Measurements from ENCODE around the gene STAG3.

The STAG3 gene

DNA sequence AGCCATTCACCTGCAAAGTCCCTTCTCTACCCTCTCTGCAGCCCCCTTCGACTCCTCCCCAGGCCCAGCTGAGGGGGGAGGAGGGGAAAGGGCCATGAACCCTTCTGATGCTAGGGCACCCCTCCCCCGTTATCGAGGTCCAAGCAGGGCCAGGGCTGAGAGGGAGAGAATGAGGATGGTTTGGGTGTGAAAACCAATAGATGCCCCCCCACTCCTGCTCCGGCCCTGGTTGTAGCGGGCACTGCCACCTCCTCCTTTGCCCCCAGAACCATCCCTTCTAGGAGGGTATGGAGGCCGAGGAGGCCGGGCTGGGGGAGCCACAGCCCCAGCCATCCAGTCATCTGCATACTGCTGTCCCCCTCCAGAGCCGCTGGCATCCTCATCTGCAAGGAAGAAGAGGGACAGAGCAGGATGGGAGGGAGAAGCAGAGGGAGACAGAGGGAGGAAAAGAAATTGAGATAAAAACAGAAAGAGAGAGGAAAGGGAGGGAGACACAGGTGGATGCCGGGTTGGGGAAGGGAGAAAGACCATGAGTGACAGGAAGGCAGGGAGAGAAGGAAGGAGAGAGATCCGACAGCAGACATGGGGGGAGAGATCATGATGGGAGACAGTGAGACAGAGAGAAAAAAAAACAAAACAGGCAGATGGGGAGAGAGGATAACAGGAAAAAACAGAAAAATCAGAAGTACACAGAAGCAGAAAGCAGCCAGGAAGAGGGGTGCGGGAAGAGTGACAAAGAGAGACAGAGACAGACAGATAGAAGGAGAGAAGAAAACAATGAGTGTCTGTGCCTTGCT, 7.4 kb upstream of the STAG3 start:
- DNase-seq (ENCODE audit: low read depth), result no peak
- TF ChIP-seq, protein P1, sequence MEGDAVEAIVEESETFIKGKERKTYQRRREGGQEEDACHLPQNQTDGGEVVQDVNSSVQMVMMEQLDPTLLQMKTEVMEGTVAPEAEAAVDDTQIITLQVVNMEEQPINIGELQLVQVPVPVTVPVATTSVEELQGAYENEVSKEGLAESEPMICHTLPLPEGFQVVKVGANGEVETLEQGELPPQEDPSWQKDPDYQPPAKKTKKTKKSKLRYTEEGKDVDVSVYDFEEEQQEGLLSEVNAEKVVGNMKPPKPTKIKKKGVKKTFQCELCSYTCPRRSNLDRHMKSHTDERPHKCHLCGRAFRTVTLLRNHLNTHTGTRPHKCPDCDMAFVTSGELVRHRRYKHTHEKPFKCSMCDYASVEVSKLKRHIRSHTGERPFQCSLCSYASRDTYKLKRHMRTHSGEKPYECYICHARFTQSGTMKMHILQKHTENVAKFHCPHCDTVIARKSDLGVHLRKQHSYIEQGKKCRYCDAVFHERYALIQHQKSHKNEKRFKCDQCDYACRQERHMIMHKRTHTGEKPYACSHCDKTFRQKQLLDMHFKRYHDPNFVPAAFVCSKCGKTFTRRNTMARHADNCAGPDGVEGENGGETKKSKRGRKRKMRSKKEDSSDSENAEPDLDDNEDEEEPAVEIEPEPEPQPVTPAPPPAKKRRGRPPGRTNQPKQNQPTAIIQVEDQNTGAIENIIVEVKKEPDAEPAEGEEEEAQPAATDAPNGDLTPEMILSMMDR (IDR thresholded peaks at IDR 0.05; ENCODE audit: low read length, missing control alignments), result no peak
- H3K4me3 ChIP-seq (replicated peaks; ENCODE audit: low read depth, low read length), result no peak overlapping the region

GRCh38 chr7:100171087-100171681, 6.5 kb upstream of the STAG3 start:
- no peak overlapping the region for H3K4me3 ChIP-seq (replicated peaks; ENCODE audit: low read depth, low read length)
- DNase-seq (ENCODE audit: low read depth), result no peak

GRCh38 chr7:100171840-100172239, 5.9 kb upstream of the STAG3 start:
- no peak for DNase-seq (ENCODE audit: low read depth)
- no peak overlapping the region for H3K4me3 ChIP-seq (replicated peaks; ENCODE audit: low read depth, low read length)
- TF ChIP-seq, protein P1 (IDR thresholded peaks at IDR 0.05; ENCODE audit: low read length, missing control alignments), result no peak

More at GRCh38 chr7:100171087-100171681, 6.5 kb upstream of the STAG3 start:
- TF ChIP-seq, protein P1 (IDR thresholded peaks at IDR 0.05; ENCODE audit: low read length, missing control alignments), result no peak

- no peak for DNase-seq (ENCODE audit: low read depth)
- H3K4me3 ChIP-seq (replicated peaks; ENCODE audit: low read depth, low read length), result no peak overlapping the region
- TF ChIP-seq, protein P1 (IDR thresholded peaks at IDR 0.05; ENCODE audit: low read length, missing control alignments), result no peak
Measured at GRCh38 chr7:100173806-100174495, 3.8 kb upstream of the STAG3 start.

DNA sequence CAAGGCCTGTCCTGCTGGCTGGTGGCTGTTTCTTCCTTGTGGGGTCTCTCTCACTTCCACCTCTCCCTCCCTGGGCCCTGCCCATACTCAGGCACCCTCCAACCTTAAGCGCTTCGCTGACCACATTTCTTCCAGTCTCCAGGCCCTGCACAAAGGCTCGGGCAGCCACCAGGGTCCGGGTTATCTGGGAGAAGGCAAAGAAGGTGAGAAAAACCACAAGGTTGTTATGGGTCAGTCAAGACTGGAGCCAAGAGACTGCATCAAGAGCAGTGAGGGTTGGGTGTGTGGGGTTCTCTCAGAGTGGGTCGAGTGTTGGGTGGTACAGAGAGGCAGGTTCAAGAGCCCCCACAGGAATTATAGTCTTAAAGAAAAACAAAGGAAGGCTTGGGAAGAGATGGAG, 3.1 kb upstream of the STAG3 start:
- no peak for DNase-seq (ENCODE audit: low read depth)
- no peak overlapping the region for H3K4me3 ChIP-seq (replicated peaks; ENCODE audit: low read depth, low read length)
- TF ChIP-seq, protein P1 (IDR thresholded peaks at IDR 0.05; ENCODE audit: low read length, missing control alignments), result no peak

DNA sequence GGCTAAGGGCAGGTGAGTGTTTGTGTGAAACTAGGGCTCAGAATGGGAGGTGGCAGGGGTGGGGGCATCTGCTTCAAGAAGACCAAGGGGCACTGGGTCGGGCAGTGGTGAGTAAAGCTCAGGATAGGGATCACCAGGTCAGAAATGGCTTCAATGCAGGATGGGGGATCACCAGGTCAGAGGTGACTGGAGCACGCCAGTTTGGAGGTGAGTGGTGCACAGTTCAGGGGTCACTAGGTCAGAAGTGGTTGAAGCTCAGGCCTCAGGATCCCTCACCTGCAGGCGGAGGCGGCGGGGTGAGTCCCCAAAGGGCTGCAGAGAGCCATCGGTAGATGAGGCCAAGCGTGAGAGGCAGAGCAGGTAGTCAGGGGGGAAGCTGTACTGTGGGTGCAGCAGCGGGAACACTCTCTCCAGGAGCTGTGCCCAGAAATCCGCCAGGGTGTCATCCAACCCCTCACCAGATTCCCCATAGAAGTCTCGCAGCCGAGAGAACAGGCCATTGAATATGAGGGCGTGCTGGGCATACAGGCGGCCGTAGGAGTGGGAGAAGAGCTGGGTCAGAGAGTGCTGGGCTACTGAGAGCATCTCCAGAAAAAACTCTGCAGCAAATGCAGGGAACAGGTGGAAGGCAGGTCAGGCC, 2.3 kb upstream of the STAG3 start:
- H3K4me3 ChIP-seq (replicated peaks; ENCODE audit: low read depth, low read length), result no peak overlapping the region
- TF ChIP-seq, protein P1 (IDR thresholded peaks at IDR 0.05; ENCODE audit: low read length, missing control alignments), result no peak
- no peak for DNase-seq (ENCODE audit: low read depth)
